Activated naive CD4-positive, alpha-beta T cell treated with anti-CD3 and anti-CD28 coated beads, Interleukin-2, amount 10 ng/mL, durations not matched to agents 7 days and 5 days (primary cell): ENCODE measurements around the gene UGT1A6.

ENCODE experiments used
- CTCF ChIA-PET: fragments of 350-600 bp; sonication (Branson Sonifier 250); formaldehyde crosslinking; loops from one replicate; lab custom pipeline; 2021; ENCODE audit warnings: antibody characterized with exemption; lab: Charles Lee
- DNase-seq: peaks from one replicate; pipeline ENCODE4 v3.0.0-alpha.2; 2020
- H3K27ac Mint-ChIP-seq: one replicate; pipeline ENCODE4 v1.8.0; 2021; ENCODE audit warnings: mild to moderate bottlenecking, moderate library complexity, mixed read lengths
- H3K27me3 Mint-ChIP-seq: one replicate; pipeline ENCODE4 v1.8.0; 2021; ENCODE audit warnings: mild to moderate bottlenecking, mixed read lengths
- H3K36me3 Mint-ChIP-seq: one replicate; pipeline ENCODE4 v1.8.0; 2021; ENCODE audit warnings: mixed read lengths
- H3K4me1 Mint-ChIP-seq: one replicate; pipeline ENCODE4 v1.8.0; 2021; ENCODE audit warnings: mixed read lengths
- H3K4me3 Mint-ChIP-seq: one replicate; pipeline ENCODE4 v1.8.0; 2021; ENCODE audit warnings: mild to moderate bottlenecking, moderate library complexity, mixed read lengths
- H3K9me3 Mint-ChIP-seq: one replicate; pipeline ENCODE4 v1.8.0; 2021; ENCODE audit warnings: mixed read lengths

Gene UGT1A6

GRCh38 chr2:233801357-233802131 is 108.9 kb downstream of the UGT1A6 start:
- DNase-seq = peak; percentile 34
- Mint-ChIP-seq H3K27ac (no peak overlapping the region), H3K4me3 (no peak overlapping the region), H3K9me3 (no peaks in the 10 kb centered on the region), H3K4me1 (no peaks in the 10 kb centered on the region), H3K36me3 (no peaks in the 10 kb centered on the region), H3K27me3 (peaks cover 32% of the 10 kb centered on the region)
- CTCF ChIA-PET = no interaction called here

DNA sequence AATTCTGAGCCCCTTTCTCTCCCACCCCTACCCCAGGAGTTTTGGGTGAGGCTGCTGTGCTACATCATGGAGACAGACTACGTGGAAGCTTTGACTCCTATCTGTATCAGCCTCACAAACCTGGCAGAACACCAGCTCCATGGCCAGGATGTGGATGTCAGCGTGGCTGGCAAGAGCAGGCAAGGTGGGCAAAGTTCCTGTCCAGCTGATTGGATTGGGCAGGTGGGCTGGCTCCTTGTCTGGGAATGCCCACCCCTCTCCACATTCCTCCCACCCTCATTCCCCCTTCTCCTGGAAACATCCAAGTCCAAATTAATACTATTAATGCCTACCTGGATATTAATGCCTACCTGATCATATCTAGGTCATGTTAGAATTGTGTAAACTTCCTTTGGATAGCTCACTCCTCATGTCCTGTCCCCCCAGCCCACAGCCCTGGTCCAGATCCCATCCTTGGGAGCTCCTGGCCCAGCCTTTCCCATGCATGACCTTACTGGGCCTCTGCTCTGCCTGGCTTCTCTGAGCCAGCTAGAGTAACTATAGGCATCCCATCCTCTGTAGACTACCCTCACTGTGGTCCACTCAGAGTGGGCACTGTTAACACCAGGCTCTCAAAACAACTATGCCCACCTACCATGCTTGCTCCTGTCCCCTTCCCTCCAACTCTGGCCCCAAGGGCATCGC is 109.6 kb downstream of the UGT1A6 start:
- Mint-ChIP-seq H3K27me3 (peaks cover 32% of the 10 kb centered on the region), H3K27ac (no peak overlapping the region), H3K4me3 (no peak overlapping the region), H3K36me3 (no peaks in the 10 kb centered on the region), H3K9me3 (no peaks in the 10 kb centered on the region), H3K4me1 (no peaks in the 10 kb centered on the region)
- DNase-seq = peak; percentile 8
- CTCF ChIA-PET = no interaction called here

GRCh38 chr2:233803292-233803911 is 110.7 kb downstream of the UGT1A6 start:
- Mint-ChIP-seq H3K9me3 (no peaks in the 10 kb centered on the region), H3K36me3 (no peaks in the 10 kb centered on the region), H3K27me3 (peaks cover 32% of the 10 kb centered on the region), H3K4me3 (no peak overlapping the region), H3K27ac (no peak overlapping the region), H3K4me1 (no peaks in the 10 kb centered on the region)
- peak; percentile 7 for DNase-seq
- CTCF ChIA-PET = no interaction called here

DNA sequence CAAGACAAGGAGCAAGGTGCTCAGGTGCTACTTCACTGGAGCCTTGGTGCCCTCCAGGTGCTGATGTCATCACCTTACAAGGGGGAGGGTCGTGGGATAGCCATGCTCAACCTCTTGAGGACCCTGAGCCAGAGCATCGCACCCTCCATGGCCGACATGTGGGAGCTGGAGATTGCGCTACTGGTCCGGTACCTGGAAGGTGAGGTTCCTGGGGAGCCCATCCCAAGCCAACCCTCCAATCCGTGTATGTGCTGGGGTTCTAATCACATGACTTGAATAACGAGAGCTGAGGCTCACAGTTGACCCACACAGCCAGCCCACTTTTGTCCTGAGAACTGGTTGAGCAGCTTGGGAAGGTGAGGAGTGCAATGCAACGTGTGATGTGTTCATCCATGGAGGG is 111.3 kb downstream of the UGT1A6 start:
- Mint-ChIP-seq H3K27me3 (peaks cover 29% of the 10 kb centered on the region), H3K36me3 (no peaks in the 10 kb centered on the region), H3K4me3 (no peak overlapping the region), H3K4me1 (no peaks in the 10 kb centered on the region), H3K27ac (no peak overlapping the region), H3K9me3 (no peaks in the 10 kb centered on the region)
- CTCF ChIA-PET = no interaction called here
- DNase-seq = peak; percentile 8

DNA sequence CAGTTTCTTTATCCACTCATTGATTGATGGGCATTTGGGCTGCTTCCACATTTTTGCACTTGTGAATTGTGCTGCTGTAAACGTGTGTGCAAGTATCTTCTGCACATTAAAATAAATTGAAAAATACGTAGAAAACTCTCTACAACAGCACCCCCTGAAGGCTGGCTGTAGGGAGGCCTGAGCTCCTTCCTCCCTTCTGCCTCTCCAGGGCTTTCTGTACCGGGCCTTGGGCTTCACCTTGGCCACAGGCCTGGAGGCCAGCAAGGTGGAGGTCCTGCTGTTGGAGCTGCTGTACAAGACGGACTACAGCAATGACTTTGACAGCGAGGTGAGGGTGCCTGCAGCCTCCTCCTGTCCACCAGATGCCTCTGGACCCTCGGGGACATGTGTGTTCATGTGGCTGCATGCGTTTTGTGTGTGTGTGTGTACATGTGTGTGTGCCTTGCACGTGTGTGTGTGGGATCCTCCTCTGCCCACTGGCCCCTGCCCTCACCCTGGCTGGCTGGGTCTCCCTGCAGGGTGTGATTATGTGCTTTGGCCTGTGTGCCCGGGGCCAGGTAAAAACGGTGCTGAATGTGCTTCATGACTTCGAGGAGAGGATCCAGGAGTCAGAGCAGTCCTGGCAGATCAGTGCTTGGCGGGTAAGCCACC is 114.7 kb downstream of the UGT1A6 start:
- no peaks in the 10 kb centered on the region for H3K9me3 Mint-ChIP-seq
- peaks cover 40% of the 10 kb centered on the region for H3K27me3 Mint-ChIP-seq
- H3K4me1 Mint-ChIP-seq = no peaks in the 10 kb centered on the region
- no peaks in the 10 kb centered on the region for H3K36me3 Mint-ChIP-seq
- H3K4me3 Mint-ChIP-seq = no peak overlapping the region
- H3K27ac Mint-ChIP-seq = no peak overlapping the region
- CTCF ChIA-PET = no interaction called here
- DNase-seq = peak; percentile 15

DNA sequence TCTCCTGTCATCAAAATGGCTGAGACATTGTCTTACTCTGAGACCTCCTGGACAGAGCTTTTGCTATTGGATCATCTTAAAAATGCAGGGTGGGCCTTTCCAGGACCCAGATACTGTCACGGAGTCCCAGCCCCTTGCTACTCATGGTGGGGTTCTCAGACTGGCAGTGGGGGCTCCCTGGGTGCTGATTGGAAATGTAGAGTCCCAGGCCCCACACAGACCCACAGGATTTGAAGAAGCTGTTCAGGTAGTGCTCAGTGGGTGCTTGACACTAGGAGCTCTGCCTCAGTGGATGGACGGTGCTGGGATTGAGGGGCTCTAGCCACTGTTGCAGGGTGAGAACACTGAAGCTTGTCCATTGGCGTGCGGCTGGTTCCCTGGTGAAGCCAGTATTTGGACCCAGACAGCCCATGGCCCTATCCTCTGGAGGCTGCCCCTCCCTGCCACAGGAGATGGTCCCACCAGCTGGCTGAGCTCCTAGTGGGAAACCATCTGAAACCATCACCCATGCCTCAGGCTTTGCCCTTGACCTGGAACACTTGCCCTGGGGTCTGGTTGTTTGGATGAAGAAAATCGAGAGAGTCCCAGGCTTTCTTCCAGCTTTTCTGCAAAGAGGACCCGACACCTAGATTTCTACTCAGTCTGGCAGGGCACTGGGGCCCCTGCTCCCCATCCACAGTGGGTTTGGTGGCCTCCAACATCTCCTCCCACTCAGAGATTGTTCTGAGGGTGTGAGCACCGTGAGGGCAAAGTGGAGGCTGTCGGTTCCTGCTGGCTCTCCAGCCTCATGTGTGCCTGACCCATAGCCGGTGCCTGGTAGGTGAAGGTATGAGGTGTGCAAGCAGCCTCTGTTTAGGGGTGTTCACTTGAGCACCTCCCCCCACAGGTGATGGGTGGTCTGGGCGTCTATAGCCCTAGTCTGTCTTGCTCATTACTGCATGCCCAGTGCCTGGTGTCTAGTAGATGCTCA is 115.6 kb downstream of the UGT1A6 start:
- Mint-ChIP-seq H3K36me3 (no peaks in the 10 kb centered on the region), H3K9me3 (no peaks in the 10 kb centered on the region), H3K4me1 (no peaks in the 10 kb centered on the region), H3K27ac (no peak overlapping the region), H3K27me3 (peaks cover 34% of the 10 kb centered on the region), H3K4me3 (no peak overlapping the region)
- CTCF ChIA-PET = no interaction called here
- peak; percentile 6 for DNase-seq

DNA sequence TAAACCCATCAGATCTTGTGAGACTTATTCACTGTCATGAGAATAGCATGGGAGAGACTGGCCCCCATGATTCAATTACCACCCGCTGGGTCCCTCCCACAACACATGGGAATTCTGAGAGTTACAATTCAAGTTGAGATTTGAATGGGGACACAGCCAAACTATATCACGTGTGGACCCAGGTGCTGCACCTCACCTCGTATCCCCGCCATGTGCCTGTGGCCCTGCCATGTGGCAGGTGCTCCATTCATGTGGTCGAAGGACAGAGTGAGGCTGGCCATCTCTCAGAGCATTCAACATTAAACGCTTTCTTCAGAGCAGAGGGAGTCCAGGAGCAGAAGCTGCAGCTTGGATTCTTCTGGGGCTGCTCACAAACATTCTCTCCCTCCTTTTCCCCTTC is 117.7 kb downstream of the UGT1A6 start:
- no peaks in the 10 kb centered on the region for H3K9me3 Mint-ChIP-seq
- H3K4me3 Mint-ChIP-seq = no peak overlapping the region
- CTCF ChIA-PET = no interaction called here
- H3K27me3 Mint-ChIP-seq = peaks cover 31% of the 10 kb centered on the region
- no peaks in the 10 kb centered on the region for H3K4me1 Mint-ChIP-seq
- no peaks in the 10 kb centered on the region for H3K36me3 Mint-ChIP-seq
- DNase-seq = peak; percentile 12
- H3K27ac Mint-ChIP-seq = no peak overlapping the region

- CTCF ChIA-PET = no interaction called here
- no peak for DNase-seq
- H3K9me3 Mint-ChIP-seq = no peaks in the 10 kb centered on the region
- H3K27ac Mint-ChIP-seq = no peak overlapping the region
- H3K4me1 Mint-ChIP-seq = no peaks in the 10 kb centered on the region
- peaks cover 31% of the 10 kb centered on the region for H3K27me3 Mint-ChIP-seq
- no peaks in the 10 kb centered on the region for H3K36me3 Mint-ChIP-seq
- no peak overlapping the region for H3K4me3 Mint-ChIP-seq
Observed at GRCh38 chr2:233811087-233811486, 118.4 kb downstream of the UGT1A6 start.

- H3K9me3 Mint-ChIP-seq = no peaks in the 10 kb centered on the region
- H3K36me3 Mint-ChIP-seq = no peaks in the 10 kb centered on the region
Observed at GRCh38 chr2:233811732-233812131, 119.0 kb downstream of the UGT1A6 start.

DNA sequence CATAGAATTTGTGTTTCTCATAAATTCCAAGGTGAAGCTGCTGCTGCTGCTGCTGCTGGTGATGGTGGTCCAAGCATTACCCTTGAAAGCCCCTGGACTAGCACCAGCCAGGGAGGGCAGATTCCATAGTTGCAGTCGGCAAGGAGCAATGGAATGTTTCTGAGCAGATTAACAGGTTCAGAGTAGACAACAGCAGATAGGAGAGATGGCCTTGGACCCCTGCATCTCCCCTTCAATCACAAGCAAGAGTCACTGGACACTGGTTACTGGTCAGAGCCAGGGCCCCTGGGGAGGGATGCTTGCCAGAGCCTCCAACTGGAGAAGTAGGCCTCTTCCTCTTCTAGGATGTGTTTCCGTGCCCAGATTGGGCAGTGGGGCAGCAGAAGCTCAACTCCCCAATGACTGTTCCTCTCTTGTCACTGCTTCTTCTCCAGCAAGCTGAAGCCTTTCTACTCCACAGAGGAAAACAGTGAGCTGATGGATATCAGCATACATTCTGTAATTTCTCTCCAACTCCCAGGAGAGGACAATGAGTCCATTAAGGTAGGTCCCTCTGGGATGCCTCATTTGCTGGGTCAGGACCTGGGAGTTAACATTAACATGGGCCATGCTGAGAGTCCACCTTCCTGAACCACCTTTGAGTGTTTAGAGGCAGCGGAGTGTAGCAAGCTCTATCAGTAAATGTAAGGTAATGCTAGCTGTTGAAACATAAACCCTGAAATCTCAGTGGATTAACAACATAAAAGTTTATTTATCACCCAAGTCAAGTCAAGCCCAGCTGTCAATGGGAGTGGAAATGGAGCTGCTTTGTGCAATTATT is 120.8 kb downstream of the UGT1A6 start:
- Mint-ChIP-seq H3K27ac (no peak overlapping the region), H3K4me1 (no peaks in the 10 kb centered on the region), H3K9me3 (no peaks in the 10 kb centered on the region), H3K36me3 (no peaks in the 10 kb centered on the region), H3K27me3 (peaks cover 40% of the 10 kb centered on the region), H3K4me3 (no peak overlapping the region)
- CTCF ChIA-PET = no interaction called here
- no peak for DNase-seq

More at GRCh38 chr2:233811732-233812131, 119.0 kb downstream of the UGT1A6 start:
- H3K27me3 Mint-ChIP-seq = peaks cover 35% of the 10 kb centered on the region
- no peaks in the 10 kb centered on the region for H3K4me1 Mint-ChIP-seq
- CTCF ChIA-PET = no interaction called here
- H3K27ac Mint-ChIP-seq = no peak overlapping the region
- DNase-seq = peak; percentile 10
- no peak overlapping the region for H3K4me3 Mint-ChIP-seq

DNA sequence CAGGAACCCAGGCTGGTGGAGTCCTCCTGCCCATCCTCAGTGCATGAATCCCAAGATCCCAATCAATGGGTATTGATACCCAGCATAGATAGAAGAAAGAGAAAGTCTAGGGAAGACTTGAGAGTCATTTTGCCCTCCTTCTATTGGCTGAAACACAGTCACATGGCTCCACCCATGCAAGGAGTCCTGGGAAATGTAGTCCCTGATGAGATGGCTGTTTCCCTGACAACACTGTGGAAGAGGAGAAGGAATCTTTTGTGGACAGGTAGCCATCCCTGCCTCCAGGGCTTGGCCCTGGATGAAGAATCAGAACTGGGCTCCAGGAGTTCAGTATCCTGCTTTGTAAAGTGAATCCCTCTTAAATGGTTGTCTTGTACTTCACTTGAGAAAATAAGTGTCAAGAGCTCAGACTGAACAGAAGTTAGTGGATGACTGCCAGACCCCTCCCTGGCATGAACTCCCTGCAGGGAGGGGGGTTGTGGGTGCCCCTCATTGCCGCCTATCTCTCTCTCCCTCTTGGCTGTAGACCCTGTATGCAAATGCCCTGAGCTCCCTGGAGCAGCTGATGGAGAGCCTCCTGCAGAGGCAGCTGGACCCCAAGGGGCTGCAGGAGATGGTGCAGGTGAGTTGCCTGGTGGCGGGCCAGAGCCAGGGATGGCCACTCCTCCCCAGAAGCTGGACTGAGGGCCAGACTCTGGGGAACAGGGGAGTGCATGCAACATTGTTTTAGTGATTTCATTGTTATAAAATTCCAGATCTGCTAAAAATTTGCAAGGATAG is 121.6 kb downstream of the UGT1A6 start:
- DNase-seq = peak; percentile 19
- CTCF ChIA-PET = no interaction called here
- Mint-ChIP-seq H3K4me1 (no peaks in the 10 kb centered on the region), H3K4me3 (no peak overlapping the region), H3K36me3 (no peaks in the 10 kb centered on the region), H3K27ac (no peak overlapping the region), H3K27me3 (peaks cover 35% of the 10 kb centered on the region), H3K9me3 (no peaks in the 10 kb centered on the region)

- Mint-ChIP-seq H3K36me3 (no peaks in the 10 kb centered on the region), H3K9me3 (no peaks in the 10 kb centered on the region), H3K27me3 (peaks cover 27% of the 10 kb centered on the region), H3K4me1 (no peaks in the 10 kb centered on the region), H3K4me3 (no peak overlapping the region), H3K27ac (no peak overlapping the region)
- no peak for DNase-seq
- CTCF ChIA-PET = no interaction called here
Observed at GRCh38 chr2:233815861-233816260, 123.2 kb downstream of the UGT1A6 start.
